Measurements from ENCODE around the gene SNRNP40.

SNRNP40 gene

GRCh38 chr1:31228986-31229385, 67.6 kb downstream of the SNRNP40 start:
- no peak for DNase-seq

- DNase-seq = peak; percentile 85
Observed at GRCh38 chr1:31227891-31228568, 68.6 kb downstream of the SNRNP40 start.

- DNase-seq = no peak
Observed at GRCh38 chr1:31224068-31224467, 72.5 kb downstream of the SNRNP40 start.

- no peak for DNase-seq
Observed at GRCh38 chr1:31222176-31222575, 74.4 kb downstream of the SNRNP40 start.

- no peak for DNase-seq
Observed at GRCh38 chr1:31221072-31221471, 75.5 kb downstream of the SNRNP40 start.

GRCh38 chr1:31219489-31219888, 77.1 kb downstream of the SNRNP40 start:
- DNase-seq = no peak

- DNase-seq = no peak
Observed at GRCh38 chr1:31218705-31219104, 77.9 kb downstream of the SNRNP40 start.

DNA sequence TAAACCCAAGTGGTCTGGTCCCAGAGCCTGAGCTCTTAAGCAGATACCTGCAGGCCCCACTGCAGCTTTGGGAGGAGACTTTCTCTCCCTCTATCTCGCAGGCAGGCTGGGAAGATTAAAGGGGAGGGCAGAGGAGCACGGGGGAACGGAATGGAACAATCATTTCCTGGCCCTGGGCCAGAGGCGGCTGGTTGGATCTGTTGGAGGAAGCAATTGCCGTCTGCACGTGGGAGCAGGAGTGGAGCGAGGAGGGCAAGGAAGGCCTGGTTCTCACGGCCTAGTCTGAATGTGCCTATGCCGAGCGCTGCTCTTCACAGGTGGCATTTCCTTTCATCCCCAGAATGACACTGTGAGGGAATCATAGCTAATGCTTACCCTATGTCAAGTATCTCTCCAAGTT, 80.6 kb downstream of the SNRNP40 start:
- DNase-seq = peak; percentile 86

- no peak for DNase-seq
Observed at GRCh38 chr1:31215065-31215570, 81.5 kb downstream of the SNRNP40 start.

GRCh38 chr1:31214316-31215064, 82.1 kb downstream of the SNRNP40 start:
- no peak for DNase-seq
